Measurements from ENCODE around the gene PARPBP.
A peak's percentile ranks its signal among the peaks of the same experiment; 100 is the strongest.
"Not testable (repeated sequence)": the region's sequence is repeated elsewhere in the genome, so short reads cannot be mapped to it uniquely, and the experiment has no call there.

PARPBP gene, protein sequence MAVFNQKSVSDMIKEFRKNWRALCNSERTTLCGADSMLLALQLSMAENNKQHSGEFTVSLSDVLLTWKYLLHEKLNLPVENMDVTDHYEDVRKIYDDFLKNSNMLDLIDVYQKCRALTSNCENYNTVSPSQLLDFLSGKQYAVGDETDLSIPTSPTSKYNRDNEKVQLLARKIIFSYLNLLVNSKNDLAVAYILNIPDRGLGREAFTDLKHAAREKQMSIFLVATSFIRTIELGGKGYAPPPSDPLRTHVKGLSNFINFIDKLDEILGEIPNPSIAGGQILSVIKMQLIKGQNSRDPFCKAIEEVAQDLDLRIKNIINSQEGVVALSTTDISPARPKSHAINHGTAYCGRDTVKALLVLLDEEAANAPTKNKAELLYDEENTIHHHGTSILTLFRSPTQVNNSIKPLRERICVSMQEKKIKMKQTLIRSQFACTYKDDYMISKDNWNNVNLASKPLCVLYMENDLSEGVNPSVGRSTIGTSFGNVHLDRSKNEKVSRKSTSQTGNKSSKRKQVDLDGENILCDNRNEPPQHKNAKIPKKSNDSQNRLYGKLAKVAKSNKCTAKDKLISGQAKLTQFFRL

DNA sequence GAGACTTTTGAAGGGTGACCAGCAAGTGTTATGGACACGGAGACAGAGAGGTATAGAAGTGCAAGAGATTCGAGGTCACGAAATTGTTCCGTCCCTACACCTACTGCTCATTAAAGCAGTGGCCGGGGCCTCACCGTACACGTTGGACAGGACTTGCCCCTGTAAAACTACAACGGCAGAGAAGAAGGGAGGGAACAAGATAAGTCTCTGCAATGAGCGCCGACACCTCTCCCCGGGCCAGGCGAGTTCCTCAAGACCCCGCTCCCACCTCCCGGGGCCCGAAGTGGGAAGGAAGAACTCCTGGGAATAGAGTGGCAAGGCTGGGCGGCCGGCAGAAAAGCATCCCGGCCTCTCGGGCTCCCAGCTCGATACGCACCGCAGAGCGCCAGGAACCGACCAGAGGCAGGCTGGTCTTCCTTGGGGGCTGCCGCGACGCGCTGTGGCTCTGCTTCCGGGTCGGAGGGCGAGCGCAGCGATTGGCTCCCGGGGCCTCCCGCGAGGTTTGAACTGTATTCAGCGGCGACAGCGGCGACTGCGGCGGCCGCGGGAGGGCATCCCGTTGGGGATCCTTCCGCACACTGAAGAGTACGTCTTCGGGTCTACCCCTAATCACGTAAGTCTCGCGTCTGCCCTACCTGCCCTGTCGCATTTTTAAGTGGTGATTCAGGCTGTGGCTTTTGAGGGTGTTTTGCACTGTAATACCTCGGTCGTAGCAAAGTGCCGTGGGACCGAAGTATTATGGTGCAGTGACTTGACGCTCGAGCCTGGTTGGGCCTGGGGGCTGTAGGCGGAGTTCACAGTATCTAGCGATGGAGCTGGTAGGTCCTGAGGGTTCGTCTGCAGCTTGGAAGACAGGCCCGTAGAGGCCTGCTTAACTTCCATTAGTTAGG is at the start of gene PARPBP, which contains the start of gene NUP37:
Gene PARPBP (plus strand): TSS at position 510 of the 890 bp plus-strand sequence. CDS start 3,706 bp downstream, outside the sequence.
Gene NUP37 (minus strand): TSS at position 441 of the 890 bp plus-strand sequence. CDS start 1,596 bp downstream, outside the sequence.
- Mint-ChIP-seq H3K36me3 (ENCODE audit: low read depth) (peaks cover 8% of the 10 kb centered on the region), H3K4me1 (ENCODE audit: low read depth) (peaks cover 35% of the 10 kb centered on the region), H3K4me3 (peak within 1 kb of the TSS; percentile 92), H3K27me3 (ENCODE audit: low read depth) (no peaks in the 10 kb centered on the region), H3K27ac (peak within 1 kb of the TSS; percentile 92), H3K9me3 (no peaks in the 10 kb centered on the region)

DNA sequence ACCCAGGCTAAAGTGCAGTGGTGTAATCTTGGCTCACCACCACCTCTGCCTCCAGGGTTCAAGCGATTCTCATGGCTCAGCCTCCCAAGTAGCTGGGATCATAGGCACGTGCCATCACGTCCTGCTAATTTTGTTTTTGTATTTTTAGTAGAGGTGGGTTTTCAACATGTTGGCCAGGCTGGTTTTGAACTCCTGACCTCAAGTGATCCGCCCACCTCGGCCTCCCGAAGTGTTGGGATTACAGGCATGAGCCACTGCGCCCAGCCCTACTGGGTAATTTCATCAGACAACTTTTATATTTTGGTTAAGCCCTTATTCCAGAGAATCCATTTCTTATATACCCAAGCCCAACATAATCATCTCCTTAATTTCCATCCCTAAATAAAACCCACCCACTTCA is 47.9 kb upstream of the PARPBP start:
- H3K9me3 Mint-ChIP-seq; H3K27ac Mint-ChIP-seq; H3K4me3 Mint-ChIP-seq; H3K36me3 Mint-ChIP-seq (ENCODE audit: low read depth); H3K27me3 Mint-ChIP-seq (ENCODE audit: low read depth); H3K4me1 Mint-ChIP-seq (ENCODE audit: low read depth): not testable (repeated sequence)

DNA sequence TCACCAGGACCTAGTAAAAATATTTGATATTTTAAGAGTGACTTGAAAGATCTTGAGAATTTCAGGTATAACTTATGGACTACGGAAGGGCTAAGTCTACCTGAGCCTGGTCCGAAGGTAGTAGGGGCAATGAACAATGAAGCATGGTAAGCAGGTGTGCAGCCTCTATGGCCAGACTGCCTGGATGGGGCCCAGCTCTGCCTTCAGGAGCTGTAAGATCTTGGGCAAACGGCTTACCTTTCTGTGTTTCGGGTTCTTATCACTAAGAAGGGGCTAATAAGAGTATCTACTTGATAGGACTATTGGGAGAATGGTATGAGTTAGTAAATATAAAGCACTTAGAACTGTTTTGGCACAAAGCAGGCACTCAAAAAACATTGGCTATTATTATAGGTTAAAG is 39.1 kb upstream of the PARPBP start:
- Mint-ChIP-seq H3K9me3 (no peaks in the 10 kb centered on the region), H3K4me3 (no peak overlapping the region), H3K27ac (no peak overlapping the region), H3K27me3 (ENCODE audit: low read depth) (no peaks in the 10 kb centered on the region), H3K36me3 (ENCODE audit: low read depth) (peaks cover 40% of the 10 kb centered on the region), H3K4me1 (ENCODE audit: low read depth) (no peaks in the 10 kb centered on the region)

DNA sequence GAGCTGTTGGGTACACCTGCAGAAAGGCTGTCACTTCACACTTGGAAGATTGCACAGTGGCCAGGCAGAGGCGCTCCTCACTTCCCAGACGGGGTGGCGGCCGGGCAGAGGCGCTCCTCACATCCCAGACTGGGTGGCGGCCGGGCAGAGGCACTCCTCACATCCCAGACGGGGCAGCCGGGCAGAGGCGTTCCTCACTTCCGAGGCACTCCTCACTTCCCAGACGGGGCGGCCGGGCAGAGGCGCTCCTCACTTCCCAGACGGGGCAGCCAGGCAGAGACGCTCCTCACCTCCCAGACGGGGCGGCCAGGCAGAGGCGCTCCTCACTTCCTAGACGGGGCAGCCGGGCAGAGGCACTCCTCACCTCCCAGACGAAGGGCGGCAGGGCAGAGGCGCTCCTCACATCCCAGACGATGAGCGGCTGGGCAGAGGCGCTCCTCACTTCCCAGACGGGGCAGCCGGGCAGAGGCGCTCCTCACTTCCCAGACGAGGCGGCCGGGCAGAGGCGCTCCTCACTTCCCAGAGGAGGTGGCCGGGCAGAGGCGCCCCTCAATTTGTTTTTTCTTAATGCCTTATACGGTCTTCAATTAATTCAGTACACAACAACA is 30.7 kb upstream of the PARPBP start:
- H3K36me3 Mint-ChIP-seq (ENCODE audit: low read depth): peaks cover 16% of the 10 kb centered on the region
- not testable (repeated sequence) for H3K4me1 Mint-ChIP-seq (ENCODE audit: low read depth); H3K4me3 Mint-ChIP-seq; H3K27ac Mint-ChIP-seq; H3K27me3 Mint-ChIP-seq (ENCODE audit: low read depth); H3K9me3 Mint-ChIP-seq

DNA sequence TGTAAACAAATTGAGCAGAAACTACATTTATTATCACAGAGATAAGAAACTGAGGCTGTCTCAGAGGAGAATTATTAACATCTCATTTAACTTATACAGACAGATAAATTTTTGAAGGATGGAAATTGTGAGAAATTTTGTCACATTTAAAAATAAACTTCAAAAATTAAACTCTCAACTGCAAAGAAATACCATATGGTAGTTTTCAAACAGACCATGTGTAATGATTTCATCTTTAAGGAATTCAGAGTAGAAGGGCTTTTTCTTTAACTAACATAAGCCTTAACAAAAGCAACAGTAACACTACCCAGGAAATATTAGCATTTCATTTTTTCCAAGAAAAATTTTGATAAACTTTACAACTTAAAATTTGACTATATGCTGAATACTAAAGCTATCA is 26.7 kb upstream of the PARPBP start:
- H3K4me1 Mint-ChIP-seq (ENCODE audit: low read depth): peaks cover 10% of the 10 kb centered on the region
- no peak overlapping the region for H3K27ac Mint-ChIP-seq
- H3K36me3 Mint-ChIP-seq (ENCODE audit: low read depth): peaks cover 21% of the 10 kb centered on the region
- no peak overlapping the region for H3K4me3 Mint-ChIP-seq
- no peaks in the 10 kb centered on the region for H3K27me3 Mint-ChIP-seq (ENCODE audit: low read depth)
- H3K9me3 Mint-ChIP-seq: peaks cover 5% of the 10 kb centered on the region

DNA sequence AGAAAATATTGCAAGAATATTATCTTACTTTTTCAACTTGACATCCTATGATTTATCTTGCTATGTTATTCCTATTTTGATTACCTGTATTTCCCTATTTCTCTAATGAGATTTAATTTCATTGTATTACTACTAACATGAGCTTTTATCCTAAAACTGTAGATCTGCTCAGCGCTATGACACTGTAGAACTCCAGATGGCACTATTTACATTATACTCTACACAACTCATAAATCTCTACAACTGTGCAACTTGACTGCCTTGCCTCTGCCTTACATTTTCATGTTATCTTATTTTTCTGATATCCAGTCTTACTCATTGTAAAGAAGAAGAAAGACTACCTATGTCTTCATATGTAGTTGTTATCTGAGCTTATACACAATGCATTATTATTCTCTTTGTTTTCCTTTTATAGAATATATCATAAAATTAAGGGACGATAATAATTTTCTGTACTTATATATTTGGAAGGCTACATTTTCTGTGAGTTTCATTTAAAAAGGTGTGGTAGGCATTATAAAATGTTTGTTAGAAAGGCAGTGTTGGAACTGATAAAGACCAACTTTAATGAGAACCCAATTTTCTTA is 24.2 kb upstream of the PARPBP start:
- Mint-ChIP-seq H3K4me3 (no peak overlapping the region), H3K27ac (no peak overlapping the region), H3K9me3 (no peaks in the 10 kb centered on the region), H3K4me1 (ENCODE audit: low read depth) (peaks cover 11% of the 10 kb centered on the region), H3K36me3 (ENCODE audit: low read depth) (peaks cover 23% of the 10 kb centered on the region), H3K27me3 (ENCODE audit: low read depth) (no peaks in the 10 kb centered on the region)

DNA sequence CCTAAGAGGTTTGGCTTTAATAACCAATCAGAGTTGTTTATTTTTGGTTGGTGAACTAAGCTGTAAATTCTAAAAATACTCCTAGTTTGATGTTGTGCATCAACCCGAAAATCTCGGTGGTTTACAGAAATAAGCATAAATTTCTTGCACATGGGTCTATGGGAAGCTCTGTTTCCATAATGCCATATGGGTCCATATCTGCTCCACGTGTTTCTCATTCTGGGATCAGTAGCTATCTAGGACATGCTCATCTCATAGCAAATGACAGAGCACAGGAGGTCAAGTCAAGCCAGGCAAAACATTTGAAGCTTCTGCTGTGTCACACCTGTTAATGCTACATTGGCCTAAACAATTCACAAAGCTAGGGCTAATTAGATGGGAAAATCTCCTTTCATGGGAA is 23.1 kb upstream of the PARPBP start:
- Mint-ChIP-seq H3K27me3 (ENCODE audit: low read depth) (no peaks in the 10 kb centered on the region), H3K27ac (no peak overlapping the region), H3K36me3 (ENCODE audit: low read depth) (peaks cover 25% of the 10 kb centered on the region), H3K4me1 (ENCODE audit: low read depth) (peaks cover 11% of the 10 kb centered on the region), H3K9me3 (no peaks in the 10 kb centered on the region), H3K4me3 (no peak overlapping the region)

DNA sequence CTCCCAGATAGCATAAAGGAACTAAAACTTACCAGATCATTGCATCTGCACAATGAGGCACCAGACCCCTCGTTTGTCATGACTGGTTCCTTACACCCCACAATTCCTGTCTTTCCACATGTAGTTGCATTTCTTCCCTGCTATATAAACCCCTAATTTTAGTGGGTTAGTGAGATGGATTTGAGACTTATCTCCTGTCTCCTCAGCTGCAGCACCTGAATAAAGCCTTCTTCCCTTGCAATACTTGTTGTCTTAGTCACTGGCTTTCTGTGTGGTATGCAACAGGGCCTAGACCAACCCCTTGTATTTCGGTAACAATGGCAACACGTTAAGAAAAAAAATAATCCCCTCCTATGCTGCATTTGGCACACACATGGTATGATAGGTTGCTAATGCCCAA is 13.1 kb upstream of the PARPBP start:
- Mint-ChIP-seq H3K4me1 (ENCODE audit: low read depth) (peaks cover 8% of the 10 kb centered on the region), H3K4me3 (no peak overlapping the region), H3K36me3 (ENCODE audit: low read depth) (peaks cover 84% of the 10 kb centered on the region), H3K27me3 (ENCODE audit: low read depth) (no peaks in the 10 kb centered on the region), H3K9me3 (peaks cover 33% of the 10 kb centered on the region), H3K27ac (no peak overlapping the region)

DNA sequence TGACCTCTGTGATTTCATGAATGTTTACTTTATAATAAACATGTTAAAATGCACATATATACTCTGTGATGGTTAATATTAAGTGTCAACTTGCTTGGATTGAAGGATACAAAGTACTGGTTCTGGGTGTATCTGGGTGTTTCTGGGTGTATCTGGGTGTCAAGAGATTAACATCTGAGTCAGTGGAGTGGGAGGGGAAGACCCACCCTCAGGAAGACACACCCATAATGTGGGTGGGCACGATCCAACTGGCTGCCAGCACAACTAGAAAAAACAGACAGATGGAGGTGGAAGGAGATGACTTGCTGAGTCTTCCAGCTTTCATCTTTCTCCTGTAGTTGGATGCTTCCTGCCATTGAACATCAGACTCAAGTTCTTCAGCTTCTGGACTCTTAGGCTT is 12.0 kb upstream of the PARPBP start:
- Mint-ChIP-seq H3K4me1 (ENCODE audit: low read depth) (peaks cover 6% of the 10 kb centered on the region), H3K36me3 (ENCODE audit: low read depth) (peaks cover 78% of the 10 kb centered on the region), H3K27ac (no peak overlapping the region), H3K4me3 (no peak overlapping the region), H3K9me3 (peaks cover 27% of the 10 kb centered on the region), H3K27me3 (ENCODE audit: low read depth) (no peaks in the 10 kb centered on the region)

DNA sequence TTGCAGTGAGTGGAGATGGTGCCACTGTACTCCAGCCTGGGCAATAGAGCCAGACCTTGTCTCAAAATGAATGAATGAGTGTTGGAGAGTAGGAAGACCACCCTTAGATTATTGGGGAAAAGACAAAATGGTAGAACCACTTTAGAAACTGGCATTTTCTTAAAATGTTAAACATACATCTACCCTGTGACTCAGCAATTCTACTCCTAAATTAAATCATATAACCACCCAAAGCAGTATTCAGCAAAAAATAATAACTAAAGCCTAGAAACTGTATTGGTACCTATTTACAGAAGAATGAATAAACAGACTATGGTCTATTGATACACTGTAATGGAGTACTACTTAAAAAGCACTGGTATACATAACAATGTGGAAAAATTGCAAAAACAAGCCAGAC is 9.2 kb upstream of the PARPBP start:
- Mint-ChIP-seq H3K4me3 (no peak overlapping the region), H3K4me1 (ENCODE audit: low read depth) (peaks cover 6% of the 10 kb centered on the region), H3K36me3 (ENCODE audit: low read depth) (peaks cover 52% of the 10 kb centered on the region), H3K27ac (no peak overlapping the region), H3K27me3 (ENCODE audit: low read depth) (no peaks in the 10 kb centered on the region), H3K9me3 (peaks cover 11% of the 10 kb centered on the region)

DNA sequence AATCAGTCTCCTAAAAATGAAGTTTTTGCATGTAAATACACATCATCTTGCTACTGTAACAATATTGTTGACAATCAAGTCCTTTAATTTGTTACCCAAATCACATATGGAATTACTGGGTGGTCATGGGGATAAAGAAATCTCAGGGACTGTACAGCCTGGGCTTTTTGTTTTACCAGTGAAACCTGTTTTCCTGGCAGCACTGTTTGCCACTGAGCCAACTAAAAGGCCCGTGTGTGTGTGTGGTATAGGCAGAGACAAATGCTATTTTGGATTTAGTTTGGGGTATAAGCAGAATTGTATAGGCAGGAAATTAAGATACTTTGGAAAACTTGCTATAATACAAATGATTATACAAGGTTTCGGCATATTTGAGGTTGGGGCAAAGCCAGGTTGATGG is 5.8 kb upstream of the PARPBP start:
- Mint-ChIP-seq H3K27me3 (ENCODE audit: low read depth) (no peaks in the 10 kb centered on the region), H3K4me3 (no peak overlapping the region), H3K27ac (no peak overlapping the region), H3K4me1 (ENCODE audit: low read depth) (peaks cover 10% of the 10 kb centered on the region), H3K9me3 (no peaks in the 10 kb centered on the region), H3K36me3 (ENCODE audit: low read depth) (peaks cover 25% of the 10 kb centered on the region)

DNA sequence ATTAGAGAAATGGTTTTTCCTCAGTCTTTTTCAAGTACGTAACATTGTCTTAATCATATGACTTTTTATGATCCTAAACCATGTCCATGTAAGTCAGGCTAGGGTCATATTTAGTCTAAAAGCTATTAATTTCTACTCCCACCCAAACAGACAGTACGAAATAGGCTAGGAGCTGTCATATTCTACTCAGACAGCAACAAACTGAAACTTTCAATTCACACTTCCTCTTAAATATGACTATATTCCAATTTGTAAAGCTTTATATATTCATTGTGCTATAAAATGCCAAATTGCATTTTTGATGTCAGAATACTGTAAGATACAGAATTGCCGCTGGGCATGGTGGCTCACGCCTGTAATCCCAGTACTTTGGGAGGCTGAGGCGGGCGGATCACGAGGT is 3.6 kb upstream of the PARPBP start:
- Mint-ChIP-seq H3K36me3 (ENCODE audit: low read depth) (peaks cover 8% of the 10 kb centered on the region), H3K9me3 (no peaks in the 10 kb centered on the region), H3K27ac (no peak overlapping the region), H3K4me3 (no peak overlapping the region), H3K27me3 (ENCODE audit: low read depth) (no peaks in the 10 kb centered on the region), H3K4me1 (ENCODE audit: low read depth) (peaks cover 15% of the 10 kb centered on the region)

DNA sequence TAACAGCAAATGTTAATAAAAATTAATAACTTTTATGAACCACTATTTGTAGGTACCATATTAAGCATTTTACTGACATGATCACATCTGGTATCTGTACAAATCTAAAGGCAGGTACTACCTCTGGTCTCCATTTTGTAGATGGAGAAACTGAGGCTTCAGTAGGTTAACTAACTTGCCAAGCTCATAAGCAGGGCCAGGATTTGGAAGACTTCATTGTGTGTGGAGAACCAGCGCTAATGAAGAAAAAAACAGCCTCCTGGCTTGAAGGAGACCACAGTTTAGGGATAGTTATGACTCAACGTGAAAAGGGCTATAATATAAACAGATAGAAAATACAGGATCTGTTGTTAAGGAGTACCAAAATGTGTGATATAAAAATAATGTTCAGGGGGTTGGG is 1.1 kb upstream of the PARPBP start:
- H3K27me3 Mint-ChIP-seq (ENCODE audit: low read depth): no peaks in the 10 kb centered on the region
- H3K27ac Mint-ChIP-seq: peak overlapping the region; percentile 58
- peaks cover 5% of the 10 kb centered on the region for H3K36me3 Mint-ChIP-seq (ENCODE audit: low read depth)
- H3K4me3 Mint-ChIP-seq: peak overlapping the region; percentile 75
- no peaks in the 10 kb centered on the region for H3K9me3 Mint-ChIP-seq
- H3K4me1 Mint-ChIP-seq (ENCODE audit: low read depth): peaks cover 32% of the 10 kb centered on the region

DNA sequence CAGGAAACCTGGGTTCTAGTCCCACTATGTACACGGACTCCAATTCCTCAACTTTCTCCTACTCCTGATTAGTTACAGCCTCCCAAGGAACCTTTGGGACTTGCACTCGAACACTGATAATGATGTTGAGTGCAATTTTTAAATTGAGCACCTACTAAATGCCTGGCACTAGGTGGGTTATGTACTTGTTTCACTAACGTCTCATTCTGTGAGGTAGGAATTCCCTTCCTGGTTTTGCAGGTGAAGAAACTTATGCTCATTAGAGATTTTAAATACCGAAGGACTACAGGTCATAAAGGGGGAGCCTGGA is 536 bp downstream of the PARPBP start:
- Mint-ChIP-seq H3K27me3 (ENCODE audit: low read depth) (no peaks in the 10 kb centered on the region), H3K9me3 (no peaks in the 10 kb centered on the region), H3K27ac (peak overlapping the region; percentile 92), H3K36me3 (ENCODE audit: low read depth) (peaks cover 11% of the 10 kb centered on the region), H3K4me1 (ENCODE audit: low read depth) (peaks cover 35% of the 10 kb centered on the region), H3K4me3 (peak overlapping the region; percentile 92)

Data from T-helper 1 cell treated with Interleukin-12 subunit alpha and Interleukin-12 subunit beta and Interleukin-4 antibody, amounts not matched to agents 30 μg/mL and 1 μg/mL, for 36 hours (primary cell).